Liver (tissue), 9 donors: Measurements from ENCODE around the gene CCDC154. TPM values are rescaled to one million over a fixed set of nuclear protein-coding genes. Genes with fewer than 3 reads are reported as not detected.

Source experiments
- DNase-seq: peaks from one replicate; pipeline ENCODE4 v3.0.0-alpha.2; 2017; ENCODE audit warnings: low spot score
- H3K27ac ChIP-seq, 2 donors: one replicate each; pipeline ENCODE4 v1.7.0; 2013; ENCODE audit warnings: inconsistent platforms in 2 of 2, low read length in 2 of 2, control low read depth in 1 of 2, low read depth in 1 of 2, mild to moderate bottlenecking in 1 of 2
- H3K27me3 ChIP-seq, 4 donors: one replicate each; pipeline versions ENCODE4 v1.6.1 to v1.7.0; 2013; ENCODE audit warnings: low read length in 3 of 4, inconsistent platforms in 1 of 4, mild to moderate bottlenecking in 1 of 4, moderate library complexity in 1 of 4; ENCODE audit not compliant: control insufficient read depth in 4 of 4, insufficient read depth in 4 of 4
- H3K36me3 ChIP-seq, 4 donors: one replicate each; pipeline versions ENCODE4 v1.6.1 to v1.7.0; 2013; ENCODE audit warnings: low read length in 3 of 4, mild to moderate bottlenecking in 3 of 4, low read depth in 1 of 4, moderate library complexity in 1 of 4; ENCODE audit not compliant: control insufficient read depth in 4 of 4, insufficient read depth in 3 of 4
- H3K4me1 ChIP-seq, 4 donors: one replicate each; pipeline versions ENCODE4 v1.6.1 to v1.7.0; 2013; ENCODE audit warnings: low read length in 3 of 4, mild to moderate bottlenecking in 3 of 4, moderate library complexity in 1 of 4; ENCODE audit not compliant: control insufficient read depth in 4 of 4, insufficient read depth in 4 of 4
- H3K4me3 ChIP-seq, 3 donors: one replicate each; pipeline versions ENCODE4 v1.6.1 to v1.7.0; 2013; ENCODE audit warnings: low read length in 3 of 3, control low read depth in 1 of 3, low read depth in 1 of 3, mild to moderate bottlenecking in 1 of 3
- H3K9ac ChIP-seq, 2 donors: one replicate each; pipeline ENCODE4 v1.7.0; 2013; ENCODE audit warnings: low read length in 2 of 2, mild to moderate bottlenecking in 2 of 2, moderate library complexity in 2 of 2, control low read depth in 1 of 2, low read depth in 1 of 2
- H3K9me3 ChIP-seq, 4 donors: one replicate each; pipeline versions ENCODE4 v1.6.1 to v1.7.0; 2013; ENCODE audit warnings: low read length in 3 of 4; ENCODE audit not compliant: control insufficient read depth in 4 of 4
- FOXA2 ChIP-seq: IDR thresholded peaks from 2 replicates; pipeline ENCODE4 v1.6.1; 2016; ENCODE audit warnings: antibody characterized with exemption
- GABPA ChIP-seq, 2 donors: IDR thresholded peaks in 1 of 2; conservative IDR thresholded peaks in 1 of 2; 2 replicates each; pipeline ENCODE4 v1.6.1; 2016; ENCODE audit warnings: antibody characterized with exemption in 2 of 2, mild to moderate bottlenecking in 1 of 2, moderate library complexity in 1 of 2
- HNF4A ChIP-seq, 2 donors: conservative IDR thresholded peaks; 2 replicates each; pipeline ENCODE4 v1.6.1; 2016; ENCODE audit warnings: antibody characterized with exemption in 2 of 2, mild to moderate bottlenecking in 2 of 2
- HNF4G ChIP-seq: IDR thresholded peaks from 2 replicates; pipeline ENCODE4 v1.6.1; 2016; ENCODE audit warnings: antibody characterized with exemption
- JUND ChIP-seq, 2 donors: IDR thresholded peaks; 2 replicates each; pipeline ENCODE4 v1.6.1; 2016; ENCODE audit warnings: antibody characterized with exemption in 2 of 2
- MAX ChIP-seq: IDR thresholded peaks from 2 replicates; pipeline ENCODE4 v1.6.1; 2016; ENCODE audit warnings: antibody characterized with exemption
- NR2F2 ChIP-seq: IDR thresholded peaks from 2 replicates; pipeline ENCODE4 v1.6.1; 2016; ENCODE audit warnings: antibody characterized with exemption
- REST ChIP-seq: IDR thresholded peaks from 2 replicates; pipeline ENCODE4 v1.6.1; 2016; ENCODE audit warnings: antibody characterized with exemption, mild to moderate bottlenecking
- RXRA ChIP-seq, 2 donors: IDR thresholded peaks; 2 replicates each; pipeline ENCODE4 v1.6.1; 2017 to 2018; ENCODE audit warnings: antibody characterized with exemption in 2 of 2, mild to moderate bottlenecking in 1 of 2
- TAF1 ChIP-seq: conservative IDR thresholded peaks from 2 replicates; pipeline ENCODE4 v1.6.1; 2016; ENCODE audit warnings: antibody characterized with exemption, mild to moderate bottlenecking
- ZBTB33 ChIP-seq: IDR thresholded peaks from 2 replicates; pipeline ENCODE4 v1.6.1; 2016; ENCODE audit warnings: antibody characterized with exemption
- WGBS: extraction: QIAGEN DNeasy Blood & Tissue Kit; methylation state at CpG from one replicate; pipeline ENCODE4 v1.1.7; 2013; 5-methylcytosine and 5-hydroxymethylcytosine counted together
- polyA plus RNA-seq, 2 donors: library from polyadenylated mRNA; stranded (reverse) in 1 of 2; unstranded in 1 of 2; fragments of 200-250 nt in 1 of 2; fragments of >200 nt in 1 of 2; fragmentation: Nextera tagmentation in 1 of 2; extraction: Ambion mirVana in 1 of 2; gene quantifications; one replicate each; pipeline versions ENCODE4 v1.2.1 to v1.2.3, GENCODE V29; 2013 to 2015
- total RNA-seq, 2 donors: library from RNA; depleted of rRNA; stranded (reverse); fragments of >200 nt; gene quantifications; one replicate each; pipeline ENCODE4 v1.2.3, GENCODE V29; 2014
- TF ChIP-seq, protein P1 (sequence below): fragments of 150-350 bp; IDR thresholded peaks from 2 replicates; pipeline ENCODE4 v1.5.1; 2017; ENCODE audit warnings: improper control_type of control experiment, low read depth, low read length; ENCODE audit not compliant: missing input control
- donor health status: healthy.
- donor health status: healthy.
- donor health status: healthy.
- donor health status: healthy.
- donor health status: healthy.

The CCDC154 gene
- total and polyA plus RNA-seq, 4 donors, result 0.18 to 0.42 (median 0.39) TPM; not detected in 1

- DNase-seq, result no peak
Observed at GRCh38 chr16:1403036-1403435, 41.3 kb downstream of the CCDC154 start.

More at GRCh38 chr16:1403036-1403435, 41.3 kb downstream of the CCDC154 start:
- Histone ChIP-seq H3K9me3 (no peaks in the 10 kb centered on the region), H3K9ac (no peak overlapping the region), H3K4me1 (peaks cover 0 to 5% (median 1%) of the 10 kb centered on the region in 4 donors), H3K4me3 (no peak overlapping the region), H3K36me3 (peaks cover 7 to 49% (median 12%) of the 10 kb centered on the region in 4 donors), H3K27ac (no peak overlapping the region), H3K27me3 (no peaks in the 10 kb centered on the region)
- 95% methylated on average over 22 of the region's 22 CpGs for WGBS
- TF ChIP-seq TAF1, result no peak
- TF ChIP-seq MAX, result no peak
- TF ChIP-seq HNF4A (conservative IDR thresholded peaks at IDR 0.05), result no peak
- TF ChIP-seq ZBTB33, result no peak
- no peak for TF ChIP-seq FOXA2
- TF ChIP-seq, protein P1, sequence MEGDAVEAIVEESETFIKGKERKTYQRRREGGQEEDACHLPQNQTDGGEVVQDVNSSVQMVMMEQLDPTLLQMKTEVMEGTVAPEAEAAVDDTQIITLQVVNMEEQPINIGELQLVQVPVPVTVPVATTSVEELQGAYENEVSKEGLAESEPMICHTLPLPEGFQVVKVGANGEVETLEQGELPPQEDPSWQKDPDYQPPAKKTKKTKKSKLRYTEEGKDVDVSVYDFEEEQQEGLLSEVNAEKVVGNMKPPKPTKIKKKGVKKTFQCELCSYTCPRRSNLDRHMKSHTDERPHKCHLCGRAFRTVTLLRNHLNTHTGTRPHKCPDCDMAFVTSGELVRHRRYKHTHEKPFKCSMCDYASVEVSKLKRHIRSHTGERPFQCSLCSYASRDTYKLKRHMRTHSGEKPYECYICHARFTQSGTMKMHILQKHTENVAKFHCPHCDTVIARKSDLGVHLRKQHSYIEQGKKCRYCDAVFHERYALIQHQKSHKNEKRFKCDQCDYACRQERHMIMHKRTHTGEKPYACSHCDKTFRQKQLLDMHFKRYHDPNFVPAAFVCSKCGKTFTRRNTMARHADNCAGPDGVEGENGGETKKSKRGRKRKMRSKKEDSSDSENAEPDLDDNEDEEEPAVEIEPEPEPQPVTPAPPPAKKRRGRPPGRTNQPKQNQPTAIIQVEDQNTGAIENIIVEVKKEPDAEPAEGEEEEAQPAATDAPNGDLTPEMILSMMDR, result no peak
- TF ChIP-seq HNF4G, result no peak
- TF ChIP-seq GABPA (IDR thresholded peaks at IDR 0.05 in 1 of 2, conservative IDR thresholded peaks at IDR 0.05 in 1 of 2), result no peak
- no peak for TF ChIP-seq REST
- TF ChIP-seq NR2F2, result no peak
- TF ChIP-seq JUND (IDR thresholded peaks at IDR 0.05), result no peak
- no peak for TF ChIP-seq RXRA (IDR thresholded peaks at IDR 0.05)
